GM23248 (cell line): Measurements from ENCODE around the gene MCRIP2. TPM values are rescaled to one million over a fixed set of nuclear protein-coding genes. Genes with fewer than 3 reads are reported as not detected.
A peak's percentile ranks its signal among the peaks of the same experiment; 100 is the strongest.

Experiments used
- DNase-seq: peaks from one replicate; pipeline ENCODE4 v3.0.0-alpha.2; 2015
- H2AFZ ChIP-seq: fragments of 200-600 bp; sonication (generic); 2 replicates; pipeline ENCODE4 v1.6.1; 2016; ENCODE audit warnings: antibody characterized with exemption
- H3F3A ChIP-seq: fragments of 200-600 bp; sonication (generic); 2 replicates; pipeline ENCODE4 v1.6.1; 2016; ENCODE audit warnings: mild to moderate bottlenecking, antibody characterized with exemption, mixed run types; ENCODE audit not compliant: insufficient read depth
- H3K27ac ChIP-seq: fragments of 200-600 bp; sonication (generic); 2 replicates; pipeline ENCODE4 v1.5.1; 2016; ENCODE audit warnings: mild to moderate bottlenecking
- H3K27me3 ChIP-seq: fragments of 200-600 bp; sonication (generic); replicated peaks from 2 replicates; pipeline ENCODE4 v1.6.1; 2016; ENCODE audit warnings: mild to moderate bottlenecking; ENCODE audit not compliant: insufficient read depth
- H3K36me3 ChIP-seq: fragments of 200-600 bp; sonication (generic); 2 replicates; pipeline ENCODE4 v1.6.1; 2016; ENCODE audit warnings: low read depth, mild to moderate bottlenecking
- H3K4me1 ChIP-seq: fragments of 200-600 bp; sonication (generic); 2 replicates; pipeline ENCODE4 v1.6.1; 2016; ENCODE audit warnings: mild to moderate bottlenecking; ENCODE audit not compliant: insufficient read depth
- H3K4me2 ChIP-seq: fragments of 200-600 bp; sonication (generic); one replicate; pipeline ENCODE4 v1.6.1; 2016; ENCODE audit warnings: mild to moderate bottlenecking; ENCODE audit not compliant: unreplicated experiment
- H3K4me3 ChIP-seq: fragments of 200-600 bp; sonication (generic); 2 replicates; pipeline ENCODE4 v1.5.1; 2016; ENCODE audit warnings: mild to moderate bottlenecking
- H3K79me2 ChIP-seq: fragments of 200-600 bp; sonication (generic); 2 replicates; pipeline ENCODE4 v1.6.1; 2016; ENCODE audit warnings: mild to moderate bottlenecking; ENCODE audit not compliant: insufficient read depth
- H3K9ac ChIP-seq: fragments of 200-600 bp; sonication (generic); 2 replicates; pipeline ENCODE4 v1.6.1; 2016; ENCODE audit warnings: mild to moderate bottlenecking
- H3K9me2 ChIP-seq: fragments of 200-600 bp; sonication (generic); 2 replicates; pipeline ENCODE4 v1.6.1; 2016; ENCODE audit warnings: mixed run types, mild to moderate bottlenecking, moderate library complexity; ENCODE audit not compliant: insufficient read depth
- H3K9me3 ChIP-seq: fragments of 200-600 bp; sonication (generic); one replicate; pipeline ENCODE4 v1.6.1; 2017; ENCODE audit warnings: low read depth
- H4K20me1 ChIP-seq: fragments of 200-600 bp; sonication (generic); 2 replicates; pipeline ENCODE4 v1.6.0; 2016; ENCODE audit not compliant: insufficient read depth
- EZH2 ChIP-seq: fragments of 200-600 bp; sonication (generic); IDR thresholded peaks from 2 replicates; pipeline ENCODE4 v1.6.1; 2018; ENCODE audit warnings: antibody characterized with exemption, mild to moderate bottlenecking; ENCODE audit not compliant: insufficient read depth, poor library complexity, severe bottlenecking
- EZH2phosphoT487 ChIP-seq: fragments of 200-600 bp; sonication (generic); IDR thresholded peaks from 2 replicates; pipeline ENCODE4 v1.6.1; 2018; ENCODE audit warnings: antibody characterized with exemption, moderate library complexity, mild to moderate bottlenecking, low read depth; ENCODE audit not compliant: insufficient read depth
- WGBS, 2 experiments: methylation state at CpG; one replicate each; pipeline ENCODE4 v1.1.6; 2015 to 2017; ENCODE audit warnings: low lambda C conversion rate in 2 of 2, low coverage in 1 of 2; ENCODE audit errors: missing lambda C conversion rate in 2 of 2; 5-methylcytosine and 5-hydroxymethylcytosine counted together
- in situ Hi-C: fragments of 300-500 bp; cut with MboI; formaldehyde crosslinking; loops from 2 replicates; pipeline ENCODE4 v1.15.0; 2020
- polyA plus RNA-seq: library from polyadenylated mRNA; unstranded; fragments of >200 nt; fragmentation: Nextera tagmentation; extraction: Ambion mirVana; gene quantifications from 2 replicates; pipeline ENCODE4 v1.2.1, GENCODE V29; 2016
- total RNA-seq: library from RNA; depleted of rRNA; stranded (reverse); fragments of >200 nt; shearing (Covaris generic); gene quantifications from 2 replicates; pipeline ENCODE4 v1.2.3, GENCODE V29; 2014

MCRIP2 gene
- total and polyA plus RNA-seq, 2 experiments from 2014 or later: 22.6 to 30.4 TPM

- 0 to 1% methylated on average over 79 to 89 of the region's 91 CpGs for WGBS, 2 experiments
- H3K27me3 ChIP-seq: no peaks in the 10 kb centered on the region
- peak within 1 kb of the TSS; percentile 87 for H3K4me2 ChIP-seq
- H3K79me2 ChIP-seq: peaks cover 14% of the 10 kb centered on the region
- H3K4me1 ChIP-seq: 0 out of 2 replicates have a peak, but pooled peaks cover 3% of the 10 kb centered on the region
- no peaks in the 10 kb centered on the region for H3K9me2 ChIP-seq
- peaks cover 9% of the 10 kb centered on the region for H3F3A ChIP-seq
- H3K27ac ChIP-seq: peak within 1 kb of the TSS; percentile 85
- H4K20me1 ChIP-seq: no peaks in the 10 kb centered on the region
- H3K4me3 ChIP-seq: peak within 1 kb of the TSS; percentile 90
- in situ Hi-C loops: no loop called here
- H3K9ac ChIP-seq: peak within 1 kb of the TSS; percentile 80
- H3K9me3 ChIP-seq: no peaks in the 10 kb centered on the region
- DNase-seq: peak; percentile 98
- H3K36me3 ChIP-seq: no peaks in the 10 kb centered on the region
- TF ChIP-seq EZH2phosphoT487 (no peak), EZH2 (no peak)
- peak within 1 kb of the TSS; percentile 84 for H2AFZ ChIP-seq
Measured at GRCh38 chr16:636206-637080, 5.2 kb upstream of the MCRIP2 start, which contains the start of gene METTL26. Gene METTL26, minus strand, starts transcription at chr16:636305. Its CDS starts 15 bp downstream, at chr16:636290.

GRCh38 chr16:637081-638018, 4.3 kb upstream of the MCRIP2 start:
- Histone ChIP-seq H3K4me1 (0 out of 2 replicates have a peak, but pooled peaks cover 3% of the 10 kb centered on the region), H3K36me3 (no peaks in the 10 kb centered on the region), H3K27ac (peak overlapping the region; percentile 85), H3K9me3 (no peaks in the 10 kb centered on the region), H2AFZ (peak overlapping the region; percentile 84), H3K9me2 (no peaks in the 10 kb centered on the region), H3K4me3 (peak overlapping the region; percentile 90), H4K20me1 (no peaks in the 10 kb centered on the region), H3K27me3 (no peaks in the 10 kb centered on the region), H3K9ac (peak overlapping the region; percentile 80), H3K79me2 (peaks cover 14% of the 10 kb centered on the region), H3F3A (peaks cover 9% of the 10 kb centered on the region), H3K4me2 (no peak overlapping the region)
- TF ChIP-seq EZH2phosphoT487 (no peak), EZH2 (no peak)
- peak; percentile 94 for DNase-seq
- WGBS, 2 experiments: 22 to 23% methylated on average over 27 to 51 of the region's 53 CpGs
- in situ Hi-C loops: no loop called here

- no peak overlapping the region for H3K4me3 ChIP-seq
- no peaks in the 10 kb centered on the region for H4K20me1 ChIP-seq
- no peak for TF ChIP-seq EZH2
- no peak for TF ChIP-seq EZH2phosphoT487
- H3F3A ChIP-seq: peaks cover 9% of the 10 kb centered on the region
- H3K36me3 ChIP-seq: no peaks in the 10 kb centered on the region
- DNase-seq: no peak
- no peak overlapping the region for H3K9ac ChIP-seq
- H2AFZ ChIP-seq: no peak overlapping the region
- no peaks in the 10 kb centered on the region for H3K9me2 ChIP-seq
- no peak overlapping the region for H3K4me2 ChIP-seq
- in situ Hi-C loops: no loop called here
- H3K9me3 ChIP-seq: no peaks in the 10 kb centered on the region
- H3K79me2 ChIP-seq: peaks cover 19% of the 10 kb centered on the region
- 0 out of 2 replicates have a peak, but pooled peaks cover 6% of the 10 kb centered on the region for H3K4me1 ChIP-seq
- no peaks in the 10 kb centered on the region for H3K27me3 ChIP-seq
- 80 to 83% methylated on average over 15 of the region's 15 CpGs for WGBS, 2 experiments
- H3K27ac ChIP-seq: no peak overlapping the region
Measured at GRCh38 chr16:638034-638543, 3.5 kb upstream of the MCRIP2 start.

GRCh38 chr16:638836-639235, 2.8 kb upstream of the MCRIP2 start:
- Histone ChIP-seq H3K4me3 (no peak overlapping the region), H3F3A (peaks cover 9% of the 10 kb centered on the region), H3K9ac (no peak overlapping the region), H3K9me2 (no peaks in the 10 kb centered on the region), H3K79me2 (peaks cover 19% of the 10 kb centered on the region), H3K4me1 (0 out of 2 replicates have a peak, but pooled peaks cover 6% of the 10 kb centered on the region), H3K9me3 (no peaks in the 10 kb centered on the region), H3K36me3 (no peaks in the 10 kb centered on the region), H3K4me2 (no peak overlapping the region), H3K27me3 (no peaks in the 10 kb centered on the region), H3K27ac (no peak overlapping the region), H2AFZ (no peak overlapping the region), H4K20me1 (no peaks in the 10 kb centered on the region)
- TF ChIP-seq EZH2: no peak
- TF ChIP-seq EZH2phosphoT487: no peak
- in situ Hi-C loops: no loop called here
- 56 to 63% methylated on average over 9 of the region's 9 CpGs for WGBS, 2 experiments
- no peak for DNase-seq
